WTC11 (cell line): ENCODE measurements around the gene SHROOM3.
"Not testable (repeated sequence)": the region's sequence is repeated elsewhere in the genome, so short reads cannot be mapped to it uniquely, and the experiment has no call there.

Experiments used
- AFF4 ChIP-seq: sonication (generic); formaldehyde crosslinking; IDR thresholded peaks from 2 replicates; pipeline ENCODE4 v1.8.1; 2023; ENCODE audit warnings: mild to moderate bottlenecking, missing genetic modification reagents, borderline replicate concordance
- CTCF ChIP-seq: fragments of 200-600 bp; IDR thresholded peaks from 2 replicates; pipeline ENCODE4 v1.8.0; 2022; ENCODE audit warnings: antibody characterized with exemption
- E2F1 ChIP-seq: sonication (generic); formaldehyde crosslinking; IDR thresholded peaks from 2 replicates; pipeline ENCODE4 v1.8.0; 2022; ENCODE audit warnings: mild to moderate bottlenecking, missing genetic modification reagents
- FOXK1 ChIP-seq: sonication (generic); formaldehyde crosslinking; IDR thresholded peaks from 2 replicates; pipeline ENCODE4 v1.8.0; 2022; ENCODE audit warnings: mild to moderate bottlenecking, moderate library complexity, missing genetic modification reagents
- IRF1 ChIP-seq: sonication (generic); formaldehyde crosslinking; IDR thresholded peaks from 2 replicates; pipeline ENCODE4 v1.8.0; 2023; ENCODE audit warnings: missing genetic modification reagents
- MAX ChIP-seq: sonication (generic); formaldehyde crosslinking; IDR thresholded peaks from 2 replicates; pipeline ENCODE4 v1.8.0; 2022; ENCODE audit warnings: mild to moderate bottlenecking, missing genetic modification reagents
- NFYB ChIP-seq: sonication (generic); formaldehyde crosslinking; conservative IDR thresholded peaks from 2 replicates; pipeline ENCODE4 v1.8.0; 2022; ENCODE audit warnings: low read depth, missing genetic modification reagents
- NR2C2 ChIP-seq: sonication (generic); formaldehyde crosslinking; IDR thresholded peaks from 2 replicates; pipeline ENCODE4 v1.8.0; 2022; ENCODE audit warnings: mild to moderate bottlenecking, missing genetic modification reagents
- NR3C1 ChIP-seq: sonication (generic); formaldehyde crosslinking; conservative IDR thresholded peaks from 2 replicates; pipeline ENCODE4 v1.8.1; 2023; ENCODE audit warnings: low read depth, mild to moderate bottlenecking, missing genetic modification reagents
- RELA ChIP-seq: sonication (generic); formaldehyde crosslinking; IDR thresholded peaks from 2 replicates; pipeline ENCODE4 v1.8.1; 2022; ENCODE audit warnings: missing genetic modification reagents, mild to moderate bottlenecking, borderline replicate concordance
- USF1 ChIP-seq: sonication (generic); formaldehyde crosslinking; IDR thresholded peaks from 2 replicates; pipeline ENCODE4 v1.8.0; 2022; ENCODE audit warnings: mild to moderate bottlenecking, missing genetic modification reagents
- USF2 ChIP-seq: sonication (generic); formaldehyde crosslinking; IDR thresholded peaks from 2 replicates; pipeline ENCODE4 v1.8.1; 2023; ENCODE audit warnings: mild to moderate bottlenecking, missing genetic modification reagents, moderate library complexity
- ZNF138 ChIP-seq: sonication (generic); formaldehyde crosslinking; conservative IDR thresholded peaks from 2 replicates; pipeline ENCODE4 v1.8.1; 2022; ENCODE audit warnings: mild to moderate bottlenecking, moderate library complexity, missing genetic modification reagents

- not testable (repeated sequence) for TF ChIP-seq CTCF; E2F1 (CRISPR knock-in tag); NR3C1 (CRISPR knock-in tag); IRF1 (CRISPR knock-in tag); FOXK1; ZNF138; AFF4 (CRISPR knock-in tag); NFYB (CRISPR knock-in tag); USF1 (CRISPR knock-in tag); RELA (CRISPR knock-in tag); USF2; NR2C2; MAX (CRISPR knock-in tag)
Observed at GRCh38 chr4:76608549-76608948, 173.5 kb downstream of the SHROOM3 start.
